ENCODE measurements around the gene THBS1.

Gene THBS1

DNA sequence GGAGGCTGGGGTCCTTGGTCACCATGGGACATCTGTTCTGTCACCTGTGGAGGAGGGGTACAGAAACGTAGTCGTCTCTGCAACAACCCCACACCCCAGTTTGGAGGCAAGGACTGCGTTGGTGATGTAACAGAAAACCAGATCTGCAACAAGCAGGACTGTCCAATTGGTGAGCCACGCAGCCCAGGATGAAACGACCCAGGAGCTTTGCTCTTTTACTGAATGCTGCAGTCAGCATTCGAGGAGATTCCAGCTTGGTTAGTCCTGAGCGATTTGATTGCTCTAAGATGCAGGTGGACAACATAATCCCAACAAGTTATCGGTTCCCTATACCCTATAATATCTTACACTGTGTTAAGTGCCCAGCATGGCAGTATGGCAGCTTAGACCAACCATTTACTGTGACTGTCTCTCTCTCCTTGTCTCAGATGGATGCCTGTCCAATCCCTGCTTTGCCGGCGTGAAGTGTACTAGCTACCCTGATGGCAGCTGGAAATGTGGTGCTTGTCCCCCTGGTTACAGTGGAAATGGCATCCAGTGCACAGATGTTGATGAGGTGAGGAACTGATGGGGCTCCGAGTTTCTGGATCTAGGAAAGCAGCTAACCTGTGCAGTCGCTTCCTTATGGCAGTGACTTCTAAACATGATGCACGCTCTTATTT is 7.8 kb downstream of the THBS1 start:
- DNase-seq (ENCODE audit: low read depth, low spot score): no peak

GRCh38 chr15:39589193-39589814 is 8.4 kb downstream of the THBS1 start:
- no peak for DNase-seq (ENCODE audit: low read depth, low spot score)

DNA sequence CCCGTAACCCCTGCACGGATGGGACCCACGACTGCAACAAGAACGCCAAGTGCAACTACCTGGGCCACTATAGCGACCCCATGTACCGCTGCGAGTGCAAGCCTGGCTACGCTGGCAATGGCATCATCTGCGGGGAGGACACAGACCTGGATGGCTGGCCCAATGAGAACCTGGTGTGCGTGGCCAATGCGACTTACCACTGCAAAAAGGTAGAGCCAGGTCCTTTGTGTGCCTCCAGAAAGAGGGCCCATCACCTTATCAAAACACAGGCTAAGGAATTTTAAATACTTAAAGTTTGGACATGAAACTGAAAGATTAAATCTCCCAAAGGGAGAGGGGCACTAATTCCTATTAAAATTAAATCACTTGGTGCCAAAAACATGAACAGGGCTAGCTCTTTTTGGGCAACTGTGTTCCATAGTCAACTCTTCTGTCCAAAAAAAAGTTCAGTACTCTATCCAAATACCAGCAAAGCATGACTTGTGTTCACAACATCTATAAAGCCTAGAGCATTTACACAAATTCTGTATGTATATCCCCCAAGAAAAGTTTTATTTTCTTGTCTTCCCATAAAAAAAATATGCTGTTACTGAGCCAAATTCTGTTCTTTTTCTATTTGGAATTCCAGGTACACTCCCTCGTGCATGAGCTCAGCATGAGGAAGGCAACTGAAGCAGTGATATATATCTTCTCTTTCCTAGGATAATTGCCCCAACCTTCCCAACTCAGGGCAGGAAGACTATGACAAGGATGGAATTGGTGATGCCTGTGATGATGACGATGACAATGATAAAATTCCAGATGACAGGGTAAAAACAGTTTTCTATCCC is 9.2 kb downstream of the THBS1 start:
- no peak for DNase-seq (ENCODE audit: low read depth, low spot score)

DNA sequence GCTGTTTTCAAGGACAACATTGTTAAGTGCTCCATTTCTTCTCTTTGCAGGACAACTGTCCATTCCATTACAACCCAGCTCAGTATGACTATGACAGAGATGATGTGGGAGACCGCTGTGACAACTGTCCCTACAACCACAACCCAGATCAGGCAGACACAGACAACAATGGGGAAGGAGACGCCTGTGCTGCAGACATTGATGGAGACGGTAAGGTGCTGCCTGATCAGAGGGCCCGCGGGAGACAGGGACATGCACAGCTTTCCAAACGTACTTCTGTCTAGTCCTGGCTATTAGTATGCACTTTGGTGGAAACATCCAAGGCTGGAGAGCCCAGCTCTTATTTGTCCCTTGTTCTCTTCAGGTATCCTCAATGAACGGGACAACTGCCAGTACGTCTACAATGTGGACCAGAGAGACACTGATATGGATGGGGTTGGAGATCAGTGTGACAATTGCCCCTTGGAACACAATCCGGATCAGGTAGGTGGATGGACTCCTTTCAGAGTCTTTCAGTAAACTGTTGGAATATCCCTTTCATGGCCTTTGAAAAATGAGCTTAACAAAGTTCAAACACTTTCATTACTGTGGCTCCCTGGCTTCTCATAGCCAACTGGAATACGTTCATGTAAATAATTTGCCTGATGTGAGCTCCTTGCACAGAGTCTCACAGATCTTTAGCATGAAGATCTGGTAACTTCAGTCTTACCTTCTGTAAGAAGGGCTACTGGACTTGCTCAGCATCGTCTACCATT is 10.4 kb downstream of the THBS1 start:
- no peak for DNase-seq (ENCODE audit: low read depth, low spot score)

- DNase-seq (ENCODE audit: low read depth, low spot score): no peak
Measured at GRCh38 chr15:39591896-39592315, 11.0 kb downstream of the THBS1 start.

DNA sequence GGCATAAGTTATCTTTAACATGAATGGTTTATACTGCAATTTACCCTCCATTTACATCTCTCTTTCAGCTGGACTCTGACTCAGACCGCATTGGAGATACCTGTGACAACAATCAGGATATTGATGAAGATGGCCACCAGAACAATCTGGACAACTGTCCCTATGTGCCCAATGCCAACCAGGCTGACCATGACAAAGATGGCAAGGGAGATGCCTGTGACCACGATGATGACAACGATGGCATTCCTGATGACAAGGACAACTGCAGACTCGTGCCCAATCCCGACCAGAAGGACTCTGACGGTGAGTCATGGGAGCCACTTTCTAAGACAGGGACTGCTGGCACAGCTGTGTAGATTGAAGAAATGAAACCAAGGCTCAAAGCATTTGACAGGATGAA is 11.6 kb downstream of the THBS1 start:
- DNase-seq (ENCODE audit: low read depth, low spot score): no peak

- DNase-seq (ENCODE audit: low read depth, low spot score): no peak
Measured at GRCh38 chr15:39593071-39593655, 12.3 kb downstream of the THBS1 start.

DNA sequence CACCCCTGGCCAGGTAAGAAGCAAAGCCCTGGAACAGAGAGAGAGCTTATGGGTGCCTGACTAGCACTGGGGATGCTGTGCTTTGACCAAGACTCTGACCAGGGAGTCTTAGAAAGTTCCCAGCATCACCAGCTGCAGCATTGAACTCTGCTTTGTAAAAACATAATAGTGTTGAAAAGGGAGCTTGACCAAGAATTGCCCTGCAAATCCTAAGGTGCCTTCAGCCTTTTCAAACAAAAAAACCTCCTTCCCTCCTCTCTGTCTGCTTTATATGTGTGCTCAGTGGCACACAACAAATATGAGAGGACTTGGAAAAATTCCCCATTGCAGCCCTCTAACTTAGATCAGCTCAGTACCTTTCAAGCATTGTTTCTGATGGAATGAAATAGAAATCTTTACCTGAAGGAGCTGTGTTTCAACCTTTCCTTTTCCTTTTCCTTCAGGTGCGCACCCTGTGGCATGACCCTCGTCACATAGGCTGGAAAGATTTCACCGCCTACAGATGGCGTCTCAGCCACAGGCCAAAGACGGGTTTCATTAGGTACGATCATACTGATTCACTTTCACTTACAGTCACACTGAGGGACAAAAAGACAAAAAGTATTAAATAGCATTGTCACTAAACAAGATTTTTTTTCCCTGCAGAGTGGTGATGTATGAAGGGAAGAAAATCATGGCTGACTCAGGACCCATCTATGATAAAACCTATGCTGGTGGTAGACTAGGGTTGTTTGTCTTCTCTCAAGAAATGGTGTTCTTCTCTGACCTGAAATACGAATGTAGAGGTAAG is 13.0 kb downstream of the THBS1 start:
- DNase-seq (ENCODE audit: low read depth, low spot score): no peak

GRCh38 chr15:39594446-39595337 is 13.8 kb downstream of the THBS1 start:
- DNase-seq (ENCODE audit: low read depth, low spot score): no peak

DNA sequence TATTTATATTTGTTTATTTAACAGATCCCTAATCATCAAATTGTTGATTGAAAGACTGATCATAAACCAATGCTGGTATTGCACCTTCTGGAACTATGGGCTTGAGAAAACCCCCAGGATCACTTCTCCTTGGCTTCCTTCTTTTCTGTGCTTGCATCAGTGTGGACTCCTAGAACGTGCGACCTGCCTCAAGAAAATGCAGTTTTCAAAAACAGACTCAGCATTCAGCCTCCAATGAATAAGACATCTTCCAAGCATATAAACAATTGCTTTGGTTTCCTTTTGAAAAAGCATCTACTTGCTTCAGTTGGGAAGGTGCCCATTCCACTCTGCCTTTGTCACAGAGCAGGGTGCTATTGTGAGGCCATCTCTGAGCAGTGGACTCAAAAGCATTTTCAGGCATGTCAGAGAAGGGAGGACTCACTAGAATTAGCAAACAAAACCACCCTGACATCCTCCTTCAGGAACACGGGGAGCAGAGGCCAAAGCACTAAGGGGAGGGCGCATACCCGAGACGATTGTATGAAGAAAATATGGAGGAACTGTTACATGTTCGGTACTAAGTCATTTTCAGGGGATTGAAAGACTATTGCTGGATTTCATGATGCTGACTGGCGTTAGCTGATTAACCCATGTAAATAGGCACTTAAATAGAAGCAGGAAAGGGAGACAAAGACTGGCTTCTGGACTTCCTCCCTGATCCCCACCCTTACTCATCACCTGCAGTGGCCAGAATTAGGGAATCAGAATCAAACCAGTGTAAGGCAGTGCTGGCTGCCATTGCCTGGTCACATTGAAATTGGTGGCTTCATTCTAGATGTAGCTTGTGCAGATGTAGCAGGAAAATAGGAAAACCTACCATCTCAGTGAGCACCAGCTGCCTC is 14.7 kb downstream of the THBS1 start:
- DNase-seq (ENCODE audit: low read depth, low spot score): no peak

GRCh38 chr15:39596358-39597051 is 15.6 kb downstream of the THBS1 start:
- DNase-seq (ENCODE audit: low read depth, low spot score): no peak

DNA sequence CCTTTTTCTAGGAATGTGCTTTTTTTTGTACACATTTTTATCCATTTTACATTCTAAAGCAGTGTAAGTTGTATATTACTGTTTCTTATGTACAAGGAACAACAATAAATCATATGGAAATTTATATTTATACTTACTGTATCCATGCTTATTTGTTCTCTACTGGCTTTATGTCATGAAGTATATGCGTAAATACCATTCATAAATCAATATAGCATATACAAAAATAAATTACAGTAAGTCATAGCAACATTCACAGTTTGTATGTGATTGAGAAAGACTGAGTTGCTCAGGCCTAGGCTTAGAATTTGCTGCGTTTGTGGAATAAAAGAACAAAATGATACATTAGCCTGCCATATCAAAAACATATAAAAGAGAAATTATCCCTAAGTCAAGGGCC is 16.5 kb downstream of the THBS1 start:
- no peak for DNase-seq (ENCODE audit: low read depth, low spot score)

DNA sequence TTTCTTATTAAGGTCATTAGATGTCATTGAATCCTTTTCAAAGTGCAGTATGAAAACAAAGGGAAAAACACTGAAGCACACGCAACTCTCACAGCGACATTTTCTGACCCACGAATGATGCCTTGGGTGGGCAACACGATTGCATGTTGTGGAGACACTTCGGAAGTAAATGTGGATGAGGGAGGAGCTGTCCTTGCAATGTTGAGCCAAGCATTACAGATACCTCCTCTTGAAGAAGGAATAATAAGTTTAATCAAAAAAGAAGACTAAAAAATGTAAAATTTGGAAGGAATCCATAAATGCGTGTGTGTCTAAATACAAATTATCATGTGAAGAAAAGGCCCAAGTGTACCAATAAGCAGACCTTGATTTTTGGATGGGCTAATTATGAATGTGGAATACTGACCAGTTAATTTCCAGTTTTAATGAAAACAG is 16.9 kb downstream of the THBS1 start:
- DNase-seq (ENCODE audit: low read depth, low spot score): no peak

- no peak for DNase-seq (ENCODE audit: low read depth, low spot score)
Measured at GRCh38 chr15:39598186-39598850, 17.4 kb downstream of the THBS1 start.

- no peak for DNase-seq (ENCODE audit: low read depth, low spot score)
Measured at GRCh38 chr15:39598958-39599845, 18.3 kb downstream of the THBS1 start.

- DNase-seq (ENCODE audit: low read depth, low spot score): no peak
Measured at GRCh38 chr15:39599871-39600270, 19.0 kb downstream of the THBS1 start.

- no peak for DNase-seq (ENCODE audit: low read depth, low spot score)
Measured at GRCh38 chr15:39602143-39602542, 21.3 kb downstream of the THBS1 start.

Measured in iPS DF 19.7 (cell line).